Peyer's patch (tissue), 4 donors: ENCODE results near the gene SURF4.
"Not testable (repeated sequence)": the region's sequence is repeated elsewhere in the genome, so short reads cannot be mapped to it uniquely, and the experiment has no call there.

Source experiments
- POLR2A ChIP-seq, 2 donors: fragments of 450-650 bp; IDR thresholded peaks; one replicate each; pipeline ENCODE4 v1.5.1; 2017; ENCODE audit warnings: antibody characterized with exemption in 2 of 2, mild to moderate bottlenecking in 2 of 2, moderate library complexity in 2 of 2
- TF ChIP-seq, protein P1 (sequence below), 6 experiments: fragments of 450-650 bp in 4 of 6; fragments of 200-600 bp in 2 of 6; sonication (generic) in 1 of 6; IDR thresholded peaks; one replicate each; pipeline ENCODE4 v1.5.1; 2017 to 2019; ENCODE audit warnings: antibody characterized with exemption in 6 of 6, mild to moderate bottlenecking in 3 of 6, moderate library complexity in 1 of 6

DNA sequence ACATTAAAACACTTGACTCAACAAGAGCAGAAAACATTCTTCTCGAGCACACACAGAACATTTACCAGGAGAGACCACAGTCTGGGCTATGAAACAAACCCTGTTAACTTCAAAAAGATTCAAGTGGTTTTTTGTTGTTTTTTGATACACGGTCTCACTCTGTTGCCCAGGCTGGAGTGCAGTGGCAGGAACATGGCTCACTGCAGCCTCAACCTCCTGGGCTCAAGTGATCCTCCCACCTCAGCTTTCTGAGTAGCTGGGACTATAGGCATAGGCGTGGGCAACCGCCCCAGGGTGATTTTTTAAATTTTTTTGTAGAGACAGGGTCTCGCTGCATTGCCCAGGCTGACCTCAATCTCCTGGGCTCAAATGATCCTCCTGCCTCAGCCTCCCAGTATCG lies 48.8 kb downstream of the SURF4 start:
- TF ChIP-seq, protein P1, sequence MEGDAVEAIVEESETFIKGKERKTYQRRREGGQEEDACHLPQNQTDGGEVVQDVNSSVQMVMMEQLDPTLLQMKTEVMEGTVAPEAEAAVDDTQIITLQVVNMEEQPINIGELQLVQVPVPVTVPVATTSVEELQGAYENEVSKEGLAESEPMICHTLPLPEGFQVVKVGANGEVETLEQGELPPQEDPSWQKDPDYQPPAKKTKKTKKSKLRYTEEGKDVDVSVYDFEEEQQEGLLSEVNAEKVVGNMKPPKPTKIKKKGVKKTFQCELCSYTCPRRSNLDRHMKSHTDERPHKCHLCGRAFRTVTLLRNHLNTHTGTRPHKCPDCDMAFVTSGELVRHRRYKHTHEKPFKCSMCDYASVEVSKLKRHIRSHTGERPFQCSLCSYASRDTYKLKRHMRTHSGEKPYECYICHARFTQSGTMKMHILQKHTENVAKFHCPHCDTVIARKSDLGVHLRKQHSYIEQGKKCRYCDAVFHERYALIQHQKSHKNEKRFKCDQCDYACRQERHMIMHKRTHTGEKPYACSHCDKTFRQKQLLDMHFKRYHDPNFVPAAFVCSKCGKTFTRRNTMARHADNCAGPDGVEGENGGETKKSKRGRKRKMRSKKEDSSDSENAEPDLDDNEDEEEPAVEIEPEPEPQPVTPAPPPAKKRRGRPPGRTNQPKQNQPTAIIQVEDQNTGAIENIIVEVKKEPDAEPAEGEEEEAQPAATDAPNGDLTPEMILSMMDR (IDR thresholded peaks at IDR 0.05): not testable (repeated sequence)
- not testable (repeated sequence) for TF ChIP-seq POLR2A (IDR thresholded peaks at IDR 0.05)
